Measurements from ENCODE around the gene IGBP1. TPM values are rescaled to one million over a fixed set of nuclear protein-coding genes. Genes with fewer than 3 reads are reported as not detected.
A peak's percentile ranks its signal among the peaks of the same experiment; 100 is the strongest.

The IGBP1 gene
- total RNA-seq, 1 experiment from 2014 or later, result 41.6 TPM

- no TSS peak for BruUV-seq (replicated peaks)
- H3K27me3 ChIP-seq (replicated peaks; ENCODE audit: control insufficient read depth, insufficient read depth, low read length), result no peaks in the 10 kb centered on the region
- ChIA-PET POLR2A (no interaction called here), CTCF (no interaction called here)
- Mint-ChIP-seq H3K27ac (ENCODE audit: unreplicated experiment) (no peak overlapping the region), H3K4me3 (ENCODE audit: unreplicated experiment) (no peak overlapping the region), H3K36me3 (ENCODE audit: insufficient read depth, unreplicated experiment) (peaks cover 15% of the 10 kb centered on the region), H3K4me1 (ENCODE audit: low read depth, unreplicated experiment) (no peaks in the 10 kb centered on the region), H3K9me3 (ENCODE audit: unreplicated experiment) (no peaks in the 10 kb centered on the region), H3K27me3 (ENCODE audit: insufficient read depth, unreplicated experiment) (no peaks in the 10 kb centered on the region)
- TF ChIP-seq, protein P1, sequence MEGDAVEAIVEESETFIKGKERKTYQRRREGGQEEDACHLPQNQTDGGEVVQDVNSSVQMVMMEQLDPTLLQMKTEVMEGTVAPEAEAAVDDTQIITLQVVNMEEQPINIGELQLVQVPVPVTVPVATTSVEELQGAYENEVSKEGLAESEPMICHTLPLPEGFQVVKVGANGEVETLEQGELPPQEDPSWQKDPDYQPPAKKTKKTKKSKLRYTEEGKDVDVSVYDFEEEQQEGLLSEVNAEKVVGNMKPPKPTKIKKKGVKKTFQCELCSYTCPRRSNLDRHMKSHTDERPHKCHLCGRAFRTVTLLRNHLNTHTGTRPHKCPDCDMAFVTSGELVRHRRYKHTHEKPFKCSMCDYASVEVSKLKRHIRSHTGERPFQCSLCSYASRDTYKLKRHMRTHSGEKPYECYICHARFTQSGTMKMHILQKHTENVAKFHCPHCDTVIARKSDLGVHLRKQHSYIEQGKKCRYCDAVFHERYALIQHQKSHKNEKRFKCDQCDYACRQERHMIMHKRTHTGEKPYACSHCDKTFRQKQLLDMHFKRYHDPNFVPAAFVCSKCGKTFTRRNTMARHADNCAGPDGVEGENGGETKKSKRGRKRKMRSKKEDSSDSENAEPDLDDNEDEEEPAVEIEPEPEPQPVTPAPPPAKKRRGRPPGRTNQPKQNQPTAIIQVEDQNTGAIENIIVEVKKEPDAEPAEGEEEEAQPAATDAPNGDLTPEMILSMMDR (IDR thresholded peaks at IDR 0.05; ENCODE audit: insufficient read depth in 1 of 2, low read depth in 1 of 2, low read length in 1 of 2, severe bottlenecking in 1 of 2, unreplicated experiment in 1 of 2), result no peak
- no peaks in the 10 kb centered on the region for H3K4me1 ChIP-seq
- intact Hi-C loops (cut with micrococcal nuclease; ENCODE audit: unreplicated experiment), result no loop called here
- H3K9me3 ChIP-seq, result no peaks in the 10 kb centered on the region
- H3K4me3 ChIP-seq (ENCODE audit: low read depth, low read length), result no peak overlapping the region
- no peak for DNase-seq
- no peaks in the 10 kb centered on the region for H3K36me3 ChIP-seq (ENCODE audit: control insufficient read depth, insufficient read depth, low read length)
These were observed 3.4 kb upstream of the IGBP1 start for GRCh38 chrX:70129816-70130215.

DNA sequence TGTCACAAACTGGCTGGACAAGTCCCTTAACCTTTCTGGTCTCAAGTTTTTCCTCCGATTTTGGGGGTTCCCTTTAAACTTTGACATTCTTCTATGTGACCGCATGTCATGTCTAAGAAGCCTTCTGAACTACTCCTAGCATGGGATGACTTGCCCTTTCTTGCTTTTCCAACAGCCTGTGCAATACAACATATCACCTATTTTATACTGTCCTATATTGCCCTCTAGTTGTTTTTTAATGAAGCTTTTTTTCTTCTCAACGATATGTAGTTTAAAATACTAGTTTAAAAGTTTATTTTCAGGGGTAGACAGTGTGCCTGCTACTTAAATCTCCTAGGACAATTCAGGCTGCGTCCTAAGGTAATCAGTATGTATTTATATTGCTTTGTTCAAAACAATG is 1.0 kb upstream of the IGBP1 start:
- ChIA-PET POLR2A (no interaction called here), CTCF (interaction anchor here (0.8 to 1.8 kb wide), 4 partner anchors 35 to 629 kb away, joined by 3 to 9 read pairs (median 4); no protein-coding TSS in a partner anchor)
- H3K4me3 Mint-ChIP-seq (ENCODE audit: unreplicated experiment), result peak overlapping the region; percentile 99
- Histone ChIP-seq H3K9me3 (no peaks in the 10 kb centered on the region), H3K36me3 (ENCODE audit: control insufficient read depth, insufficient read depth, low read length) (no peaks in the 10 kb centered on the region), H3K27me3 (replicated peaks; ENCODE audit: control insufficient read depth, insufficient read depth, low read length) (no peaks in the 10 kb centered on the region), H3K4me3 (ENCODE audit: low read depth, low read length) (no peak overlapping the region), H3K4me1 (no peaks in the 10 kb centered on the region)
- H3K9me3 Mint-ChIP-seq (ENCODE audit: unreplicated experiment), result no peaks in the 10 kb centered on the region
- intact Hi-C loops (cut with micrococcal nuclease; ENCODE audit: unreplicated experiment), result loop anchor here (2.0 kb wide), 1 partner anchor 131 kb away; no protein-coding TSS in a partner anchor
- DNase-seq, result no peak
- H3K36me3 Mint-ChIP-seq (ENCODE audit: insufficient read depth, unreplicated experiment), result peaks cover 29% of the 10 kb centered on the region
- no peaks in the 10 kb centered on the region for H3K27me3 Mint-ChIP-seq (ENCODE audit: insufficient read depth, unreplicated experiment)
- no peaks in the 10 kb centered on the region for H3K4me1 Mint-ChIP-seq (ENCODE audit: low read depth, unreplicated experiment)
- H3K27ac Mint-ChIP-seq (ENCODE audit: unreplicated experiment), result no peak overlapping the region
- TF ChIP-seq, protein P1 (IDR thresholded peaks at IDR 0.05; ENCODE audit: insufficient read depth in 1 of 2, low read depth in 1 of 2, low read length in 1 of 2, severe bottlenecking in 1 of 2, unreplicated experiment in 1 of 2), result no peak
- no TSS peak for BruUV-seq (replicated peaks)

GRCh38 chrX:70132877-70133302 is 357 bp upstream of the IGBP1 start:
- BruUV-seq (replicated peaks), result no TSS peak
- intact Hi-C loops (cut with micrococcal nuclease; ENCODE audit: unreplicated experiment), result loop anchor here (2.0 kb wide), 1 partner anchor 130 kb away; no protein-coding TSS in a partner anchor
- ChIA-PET CTCF (interaction anchor here (0.5 to 1.8 kb wide), 18 partner anchors 35 to 659 kb away, joined by 3 to 9 read pairs (median 4); partner anchors contain the start of genes KIF4A and PDZD11), POLR2A (interaction anchor here (0.6 to 1.4 kb wide), 6 partner anchors 36 to 528 kb away, joined by 4 to 19 read pairs (median 6); no protein-coding TSS in a partner anchor)
- Mint-ChIP-seq H3K9me3 (ENCODE audit: unreplicated experiment) (no peaks in the 10 kb centered on the region), H3K36me3 (ENCODE audit: insufficient read depth, unreplicated experiment) (peaks cover 36% of the 10 kb centered on the region), H3K4me3 (ENCODE audit: unreplicated experiment) (peak overlapping the region; percentile 99), H3K27me3 (ENCODE audit: insufficient read depth, unreplicated experiment) (no peaks in the 10 kb centered on the region), H3K4me1 (ENCODE audit: low read depth, unreplicated experiment) (no peaks in the 10 kb centered on the region), H3K27ac (ENCODE audit: unreplicated experiment) (peak overlapping the region; percentile 100)
- Histone ChIP-seq H3K27me3 (replicated peaks; ENCODE audit: control insufficient read depth, insufficient read depth, low read length) (no peaks in the 10 kb centered on the region), H3K36me3 (ENCODE audit: control insufficient read depth, insufficient read depth, low read length) (no peaks in the 10 kb centered on the region), H3K4me1 (no peaks in the 10 kb centered on the region), H3K9me3 (no peaks in the 10 kb centered on the region), H3K4me3 (ENCODE audit: low read depth, low read length) (peak overlapping the region; percentile 68)
- TF ChIP-seq, protein P1 (IDR thresholded peaks at IDR 0.05; ENCODE audit: insufficient read depth in 1 of 2, low read depth in 1 of 2, low read length in 1 of 2, severe bottlenecking in 1 of 2, unreplicated experiment in 1 of 2), result no peak
- DNase-seq, result no peak

Measured in Caco-2 (cell line).